HepG2 (cell line): ENCODE data around the gene IFT27.

Source experiments
- BHLHE40 ChIP-seq: IDR thresholded peaks from 2 replicates; pipeline ENCODE4 v1.6.1; 2011; ENCODE audit warnings: low read length, improper control_type of control experiment
- EED ChIP-seq: sonication (generic); formaldehyde crosslinking; IDR thresholded peaks from 2 replicates; pipeline ENCODE4 v1.5.0; 2020; ENCODE audit warnings: mild to moderate bottlenecking, missing genetic modification reagents
- EP300 ChIP-seq, 3 experiments: sonication (generic) in 1 of 3; formaldehyde crosslinking in 1 of 3; IDR thresholded peaks; 2 replicates each; pipeline versions ENCODE4 v1.5.1 to v1.6.1; 2011 to 2020; ENCODE audit warnings: low read depth in 2 of 3, low read length in 2 of 3, borderline replicate concordance in 1 of 3, improper control_type of control experiment in 1 of 3, mild to moderate bottlenecking in 1 of 3, missing genetic modification reagents in 1 of 3, moderate library complexity in 1 of 3
- MAX ChIP-seq: IDR thresholded peaks from 2 replicates; pipeline ENCODE4 v1.6.1; 2012; ENCODE audit warnings: inconsistent platforms
- MXD4 ChIP-seq: IDR thresholded peaks from 2 replicates; pipeline ENCODE4 v1.6.1; 2016; ENCODE audit warnings: mild to moderate bottlenecking, missing biosample characterization, missing genetic modification reagents
- SOX5 ChIP-seq: IDR thresholded peaks from 2 replicates; pipeline ENCODE4 v1.6.1; 2016; ENCODE audit warnings: borderline replicate concordance
- STAT5B ChIP-seq: sonication (generic); formaldehyde crosslinking; IDR thresholded peaks from 2 replicates; pipeline ENCODE4 v1.4.0; 2020; ENCODE audit warnings: missing genetic modification reagents
- ZNF121 ChIP-seq: sonication (generic); formaldehyde crosslinking; IDR thresholded peaks from 2 replicates; pipeline ENCODE4 v1.5.0; 2020; ENCODE audit warnings: mild to moderate bottlenecking, missing genetic modification reagents
- ZNF205 ChIP-seq: IDR thresholded peaks from 2 replicates; pipeline ENCODE4 v1.6.1; 2018; ENCODE audit warnings: missing biosample characterization, missing genetic modification reagents
- ZNF274 ChIP-seq: sonication (generic); formaldehyde crosslinking; IDR thresholded peaks from 2 replicates; pipeline ENCODE4 v1.5.1; 2020; ENCODE audit warnings: mild to moderate bottlenecking, missing genetic modification reagents
- ZNF678 ChIP-seq: sonication (generic); formaldehyde crosslinking; IDR thresholded peaks from 2 replicates; pipeline ENCODE4 v1.4.0; 2020; ENCODE audit warnings: mild to moderate bottlenecking, missing genetic modification reagents
- ZNF879 ChIP-seq: sonication (generic); formaldehyde crosslinking; IDR thresholded peaks from 2 replicates; pipeline ENCODE4 v1.8.1; 2023; ENCODE audit warnings: missing genetic modification reagents
- TF ChIP-seq, protein P1 (sequence below): sonication (generic); formaldehyde crosslinking; IDR thresholded peaks from 2 replicates; pipeline ENCODE4 v1.5.0; 2020; ENCODE audit warnings: mild to moderate bottlenecking, missing genetic modification reagents, moderate library complexity

GRCh38 chr22:36764641-36765040, 11.3 kb downstream of the IFT27 start:
- TF ChIP-seq ZNF205 (CRISPR knock-in tag) (no peak), EP300 (IDR thresholded peaks at IDR 0.05; ENCODE audit: low read depth in 2 of 2, low read length in 2 of 2) (no peak), EP300 (CRISPR knock-in tag; IDR thresholded peaks at IDR 0.05; ENCODE audit: borderline replicate concordance) (no peak), ZNF879 (no peak), STAT5B (CRISPR knock-in tag) (no peak), ZNF121 (CRISPR knock-in tag) (no peak), SOX5 (CRISPR knock-in tag) (no peak), MXD4 (CRISPR knock-in tag) (no peak), ZNF274 (CRISPR knock-in tag) (no peak), EED (no peak), ZNF678 (CRISPR knock-in tag) (no peak), BHLHE40 (no peak), MAX (no peak)
- TF ChIP-seq, protein P1, sequence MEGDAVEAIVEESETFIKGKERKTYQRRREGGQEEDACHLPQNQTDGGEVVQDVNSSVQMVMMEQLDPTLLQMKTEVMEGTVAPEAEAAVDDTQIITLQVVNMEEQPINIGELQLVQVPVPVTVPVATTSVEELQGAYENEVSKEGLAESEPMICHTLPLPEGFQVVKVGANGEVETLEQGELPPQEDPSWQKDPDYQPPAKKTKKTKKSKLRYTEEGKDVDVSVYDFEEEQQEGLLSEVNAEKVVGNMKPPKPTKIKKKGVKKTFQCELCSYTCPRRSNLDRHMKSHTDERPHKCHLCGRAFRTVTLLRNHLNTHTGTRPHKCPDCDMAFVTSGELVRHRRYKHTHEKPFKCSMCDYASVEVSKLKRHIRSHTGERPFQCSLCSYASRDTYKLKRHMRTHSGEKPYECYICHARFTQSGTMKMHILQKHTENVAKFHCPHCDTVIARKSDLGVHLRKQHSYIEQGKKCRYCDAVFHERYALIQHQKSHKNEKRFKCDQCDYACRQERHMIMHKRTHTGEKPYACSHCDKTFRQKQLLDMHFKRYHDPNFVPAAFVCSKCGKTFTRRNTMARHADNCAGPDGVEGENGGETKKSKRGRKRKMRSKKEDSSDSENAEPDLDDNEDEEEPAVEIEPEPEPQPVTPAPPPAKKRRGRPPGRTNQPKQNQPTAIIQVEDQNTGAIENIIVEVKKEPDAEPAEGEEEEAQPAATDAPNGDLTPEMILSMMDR (CRISPR knock-in tag): no peak
